Lower leg skin (tissue), 3 donors: ENCODE results near the gene CKM.

ENCODE experiments used
- POLR2A ChIP-seq, 2 donors: fragments of 450-650 bp; IDR thresholded peaks; one replicate each; pipeline ENCODE4 v1.6.1; 2016 to 2017; ENCODE audit warnings: antibody characterized with exemption in 2 of 2, mild to moderate bottlenecking in 1 of 2, moderate library complexity in 1 of 2
- TF ChIP-seq, protein P1 (sequence below), 3 donors: fragments of 450-650 bp; IDR thresholded peaks; one replicate each; pipeline ENCODE4 v1.5.1; 2016; ENCODE audit warnings: antibody characterized with exemption in 3 of 3, mild to moderate bottlenecking in 3 of 3, moderate library complexity in 2 of 3

DNA sequence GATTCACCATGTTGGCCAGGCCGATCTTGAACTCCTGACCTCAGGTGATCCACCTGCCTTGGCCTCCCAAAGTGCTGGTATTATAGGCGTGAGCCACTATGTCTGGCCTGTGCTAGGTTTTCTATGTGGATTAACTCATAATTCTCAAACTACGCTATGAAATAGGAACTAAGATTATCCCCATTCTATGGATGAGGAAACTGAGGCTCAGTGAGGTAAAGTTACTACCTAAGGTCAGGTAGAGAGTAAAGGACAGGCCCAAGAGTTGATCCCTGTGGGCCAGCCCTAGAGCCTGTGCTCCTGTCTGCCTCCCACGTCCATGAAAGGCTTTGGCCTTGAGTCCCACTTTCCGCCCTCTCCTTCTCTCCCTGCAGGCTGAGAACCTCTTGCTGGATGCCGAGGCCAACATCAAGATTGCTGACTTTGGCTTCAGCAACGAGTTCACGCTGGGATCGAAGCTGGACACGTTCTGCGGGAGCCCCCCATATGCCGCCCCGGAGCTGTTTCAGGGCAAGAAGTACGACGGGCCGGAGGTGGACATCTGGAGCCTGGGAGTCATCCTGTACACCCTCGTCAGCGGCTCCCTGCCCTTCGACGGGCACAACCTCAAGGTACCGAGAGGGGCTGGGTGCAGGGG lies 51.5 kb downstream of the CKM start:
- TF ChIP-seq, protein P1, sequence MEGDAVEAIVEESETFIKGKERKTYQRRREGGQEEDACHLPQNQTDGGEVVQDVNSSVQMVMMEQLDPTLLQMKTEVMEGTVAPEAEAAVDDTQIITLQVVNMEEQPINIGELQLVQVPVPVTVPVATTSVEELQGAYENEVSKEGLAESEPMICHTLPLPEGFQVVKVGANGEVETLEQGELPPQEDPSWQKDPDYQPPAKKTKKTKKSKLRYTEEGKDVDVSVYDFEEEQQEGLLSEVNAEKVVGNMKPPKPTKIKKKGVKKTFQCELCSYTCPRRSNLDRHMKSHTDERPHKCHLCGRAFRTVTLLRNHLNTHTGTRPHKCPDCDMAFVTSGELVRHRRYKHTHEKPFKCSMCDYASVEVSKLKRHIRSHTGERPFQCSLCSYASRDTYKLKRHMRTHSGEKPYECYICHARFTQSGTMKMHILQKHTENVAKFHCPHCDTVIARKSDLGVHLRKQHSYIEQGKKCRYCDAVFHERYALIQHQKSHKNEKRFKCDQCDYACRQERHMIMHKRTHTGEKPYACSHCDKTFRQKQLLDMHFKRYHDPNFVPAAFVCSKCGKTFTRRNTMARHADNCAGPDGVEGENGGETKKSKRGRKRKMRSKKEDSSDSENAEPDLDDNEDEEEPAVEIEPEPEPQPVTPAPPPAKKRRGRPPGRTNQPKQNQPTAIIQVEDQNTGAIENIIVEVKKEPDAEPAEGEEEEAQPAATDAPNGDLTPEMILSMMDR (IDR thresholded peaks at IDR 0.05) = no peak
- no peak for TF ChIP-seq POLR2A (IDR thresholded peaks at IDR 0.05)
